ENCODE measurements around the gene QRICH1. TPM values are rescaled to one million over a fixed set of nuclear protein-coding genes. Genes with fewer than 3 reads are reported as not detected.

The QRICH1 gene
- total and polyA plus RNA-seq, 2 of the 4 experiments (the other 2 are of a cell fraction), result 62.7 to 77.3 TPM

DNA sequence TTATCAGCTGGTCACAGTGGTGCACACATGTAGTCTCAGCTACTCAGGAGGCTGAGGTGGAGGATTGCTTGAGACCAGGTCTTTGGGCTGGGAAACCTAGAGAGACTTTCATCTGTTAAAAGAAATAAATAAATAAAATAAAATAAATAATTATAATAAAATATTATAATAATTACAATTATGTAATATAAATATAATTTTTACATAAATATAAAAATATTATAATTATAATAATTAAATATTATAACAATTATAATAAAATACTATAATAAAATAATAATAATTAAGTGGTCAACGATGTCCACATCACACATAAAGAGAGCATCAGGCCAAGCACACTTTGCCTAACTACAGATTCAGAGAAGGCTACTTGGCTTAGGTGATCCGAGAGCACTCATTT, 14.6 kb downstream of the QRICH1 start:
- Histone ChIP-seq H3K79me1 (ENCODE audit: low read depth in 1 of 2, low read length in 2 of 2) (peaks cover 18 to 53% of the 10 kb centered on the region in 2 experiments), H3K14ac (replicated peaks; ENCODE audit: low read depth, low read length) (no peak overlapping the region), H3K9me3 (ENCODE audit: control insufficient read depth, insufficient read depth, low read length) (no peaks in the 10 kb centered on the region), H3K56ac (ENCODE audit: extremely low read depth, insufficient read depth, low read length) (no peak overlapping the region), H2BK120ac (ENCODE audit: low read depth, low read length) (no peak overlapping the region), H2BK15ac (ENCODE audit: low read depth, low read length) (no peak overlapping the region), H2AK9ac (replicated peaks; ENCODE audit: low read depth, low read length, poor library complexity) (no peak overlapping the region), H2AK5ac (ENCODE audit: low read depth, low read length) (no peak overlapping the region), H2BK5ac (ENCODE audit: low read depth, low read length, poor library complexity, severe bottlenecking) (no peak overlapping the region), H3K9me1 (ENCODE audit: insufficient read depth, low read length) (no peaks in the 10 kb centered on the region), H4K8ac (ENCODE audit: low read depth in 2 of 2, low read length in 2 of 2) (no peak overlapping the region), H3K4me2 (ENCODE audit: low read depth, low read length) (no peak overlapping the region), H3K27me3 (ENCODE audit: control insufficient read depth, insufficient read depth, low read length) (no peaks in the 10 kb centered on the region), H4K5ac (ENCODE audit: low read depth, low read length) (no peak overlapping the region), H3K23ac (ENCODE audit: low read depth, low read length) (no peak overlapping the region), H2AFZ (replicated peaks; ENCODE audit: low read length, poor library complexity) (no peak overlapping the region), H3K4me1 (ENCODE audit: control insufficient read depth, insufficient read depth, low read length) (no peaks in the 10 kb centered on the region), H3K27ac (ENCODE audit: insufficient read depth, low read length) (no peak overlapping the region), H2BK20ac (ENCODE audit: low read depth, low read length) (no peak overlapping the region), H3K9ac (ENCODE audit: low read depth, low read length) (no peak overlapping the region), H3K36me3 (ENCODE audit: control insufficient read depth, insufficient read depth, low read length) (peaks cover 30% of the 10 kb centered on the region), H3K4ac (ENCODE audit: low read depth, low read length) (no peak overlapping the region), H3K18ac (ENCODE audit: low read depth, low read length) (no peak overlapping the region), H4K20me1 (ENCODE audit: insufficient read depth, low read length) (peaks cover 29% of the 10 kb centered on the region), H4K91ac (ENCODE audit: insufficient read depth, low read depth, low read length) (no peak overlapping the region), H3K4me3 (ENCODE audit: insufficient read depth, low read depth, low read length) (no peak overlapping the region)
- WGBS, 2 experiments (ENCODE audit: extremely low coverage in 2 of 2, insufficient read length in 1 of 2), result 100% methylated on average over 1 of the region's 2 CpGs; no CpG with 5 or more reads in 1 of the 2 experiments
- intact Hi-C loops (cut with micrococcal nuclease), result loop anchor here (5.0 kb wide), 1 partner anchor 37 kb away; no protein-coding TSS in a partner anchor
- ATAC-seq (ENCODE audit: low read depth) (no peak), DNase-seq (no peak)
- CTCF ChIA-PET, result no interaction called here
- TF ChIP-seq NFE2L2 (IDR thresholded peaks at IDR 0.05; ENCODE audit: low read depth, low read length) (no peak), SMC3 (IDR thresholded peaks at IDR 0.05; ENCODE audit: low read depth, low read length) (no peak), POLR2A (IDR thresholded peaks at IDR 0.05; ENCODE audit: low read depth, low read length) (no peak), RFX5 (IDR thresholded peaks at IDR 0.05; ENCODE audit: low read depth, low read length) (no peak), CEBPB (IDR thresholded peaks at IDR 0.05; ENCODE audit: low read depth, low read length) (no peak), MAFK (IDR thresholded peaks at IDR 0.05; ENCODE audit: low read depth, low read length) (no peak), MXI1 (IDR thresholded peaks at IDR 0.05; ENCODE audit: borderline replicate concordance, low read depth, low read length) (no peak), RCOR1 (IDR thresholded peaks at IDR 0.05; ENCODE audit: insufficient replicate concordance, low read length) (no peak), FOS (IDR thresholded peaks at IDR 0.05; ENCODE audit: low read depth, low read length) (no peak), CHD1 (IDR thresholded peaks at IDR 0.05; ENCODE audit: low read depth, low read length) (no peak), MAZ (IDR thresholded peaks at IDR 0.05; ENCODE audit: borderline replicate concordance, low read depth, low read length) (no peak), RAD21 (IDR thresholded peaks at IDR 0.05; ENCODE audit: low read length) (no peak)
- TF ChIP-seq, protein P1, sequence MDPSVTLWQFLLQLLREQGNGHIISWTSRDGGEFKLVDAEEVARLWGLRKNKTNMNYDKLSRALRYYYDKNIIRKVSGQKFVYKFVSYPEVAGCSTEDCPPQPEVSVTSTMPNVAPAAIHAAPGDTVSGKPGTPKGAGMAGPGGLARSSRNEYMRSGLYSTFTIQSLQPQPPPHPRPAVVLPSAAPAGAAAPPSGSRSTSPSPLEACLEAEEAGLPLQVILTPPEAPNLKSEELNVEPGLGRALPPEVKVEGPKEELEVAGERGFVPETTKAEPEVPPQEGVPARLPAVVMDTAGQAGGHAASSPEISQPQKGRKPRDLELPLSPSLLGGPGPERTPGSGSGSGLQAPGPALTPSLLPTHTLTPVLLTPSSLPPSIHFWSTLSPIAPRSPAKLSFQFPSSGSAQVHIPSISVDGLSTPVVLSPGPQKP (IDR thresholded peaks at IDR 0.05; ENCODE audit: borderline replicate concordance, low read depth, low read length), result no peak
- TF ChIP-seq, protein P2, sequence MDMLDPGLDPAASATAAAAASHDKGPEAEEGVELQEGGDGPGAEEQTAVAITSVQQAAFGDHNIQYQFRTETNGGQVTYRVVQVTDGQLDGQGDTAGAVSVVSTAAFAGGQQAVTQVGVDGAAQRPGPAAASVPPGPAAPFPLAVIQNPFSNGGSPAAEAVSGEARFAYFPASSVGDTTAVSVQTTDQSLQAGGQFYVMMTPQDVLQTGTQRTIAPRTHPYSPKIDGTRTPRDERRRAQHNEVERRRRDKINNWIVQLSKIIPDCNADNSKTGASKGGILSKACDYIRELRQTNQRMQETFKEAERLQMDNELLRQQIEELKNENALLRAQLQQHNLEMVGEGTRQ (IDR thresholded peaks at IDR 0.05; ENCODE audit: low read depth, low read length), result no peak
- TF ChIP-seq, protein P3, sequence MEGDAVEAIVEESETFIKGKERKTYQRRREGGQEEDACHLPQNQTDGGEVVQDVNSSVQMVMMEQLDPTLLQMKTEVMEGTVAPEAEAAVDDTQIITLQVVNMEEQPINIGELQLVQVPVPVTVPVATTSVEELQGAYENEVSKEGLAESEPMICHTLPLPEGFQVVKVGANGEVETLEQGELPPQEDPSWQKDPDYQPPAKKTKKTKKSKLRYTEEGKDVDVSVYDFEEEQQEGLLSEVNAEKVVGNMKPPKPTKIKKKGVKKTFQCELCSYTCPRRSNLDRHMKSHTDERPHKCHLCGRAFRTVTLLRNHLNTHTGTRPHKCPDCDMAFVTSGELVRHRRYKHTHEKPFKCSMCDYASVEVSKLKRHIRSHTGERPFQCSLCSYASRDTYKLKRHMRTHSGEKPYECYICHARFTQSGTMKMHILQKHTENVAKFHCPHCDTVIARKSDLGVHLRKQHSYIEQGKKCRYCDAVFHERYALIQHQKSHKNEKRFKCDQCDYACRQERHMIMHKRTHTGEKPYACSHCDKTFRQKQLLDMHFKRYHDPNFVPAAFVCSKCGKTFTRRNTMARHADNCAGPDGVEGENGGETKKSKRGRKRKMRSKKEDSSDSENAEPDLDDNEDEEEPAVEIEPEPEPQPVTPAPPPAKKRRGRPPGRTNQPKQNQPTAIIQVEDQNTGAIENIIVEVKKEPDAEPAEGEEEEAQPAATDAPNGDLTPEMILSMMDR (conservative IDR thresholded peaks at IDR 0.05; ENCODE audit: low read depth, low read length), result no peak
- POLR2A ChIA-PET (ENCODE audit: unreplicated experiment), result no interaction called here
- no TSS peak for BruUV-seq (replicated peaks)
- dilution Hi-C loops (cut with HindIII; ENCODE audit: low sequenced_read_pairs, unreplicated experiment), result no loop called here
- in situ Hi-C loops (cut with MboI; ENCODE audit: low sequenced_read_pairs), result no loop called here
